Measurements from ENCODE around the gene OR4D2.

- TF ChIP-seq POLR2A (IDR thresholded peaks at IDR 0.05) (no peak), CTCF (IDR thresholded peaks at IDR 0.05) (no peak)
Measured at GRCh38 chr17:58136669-58137279, 30.0 kb upstream of the OR4D2 start.
